HG03575 (cell line): ENCODE results near the gene AGAP1.

Experiments
- ATAC-seq: cut with Tn5 transposase; IDR thresholded peaks from one replicate; pipeline ENCODE4 v1.9.1; 2021; ENCODE audit not compliant: unreplicated experiment, insufficient number of reproducible peaks, low FRiP score; ENCODE audit errors: extremely low read depth

AGAP1 gene

DNA sequence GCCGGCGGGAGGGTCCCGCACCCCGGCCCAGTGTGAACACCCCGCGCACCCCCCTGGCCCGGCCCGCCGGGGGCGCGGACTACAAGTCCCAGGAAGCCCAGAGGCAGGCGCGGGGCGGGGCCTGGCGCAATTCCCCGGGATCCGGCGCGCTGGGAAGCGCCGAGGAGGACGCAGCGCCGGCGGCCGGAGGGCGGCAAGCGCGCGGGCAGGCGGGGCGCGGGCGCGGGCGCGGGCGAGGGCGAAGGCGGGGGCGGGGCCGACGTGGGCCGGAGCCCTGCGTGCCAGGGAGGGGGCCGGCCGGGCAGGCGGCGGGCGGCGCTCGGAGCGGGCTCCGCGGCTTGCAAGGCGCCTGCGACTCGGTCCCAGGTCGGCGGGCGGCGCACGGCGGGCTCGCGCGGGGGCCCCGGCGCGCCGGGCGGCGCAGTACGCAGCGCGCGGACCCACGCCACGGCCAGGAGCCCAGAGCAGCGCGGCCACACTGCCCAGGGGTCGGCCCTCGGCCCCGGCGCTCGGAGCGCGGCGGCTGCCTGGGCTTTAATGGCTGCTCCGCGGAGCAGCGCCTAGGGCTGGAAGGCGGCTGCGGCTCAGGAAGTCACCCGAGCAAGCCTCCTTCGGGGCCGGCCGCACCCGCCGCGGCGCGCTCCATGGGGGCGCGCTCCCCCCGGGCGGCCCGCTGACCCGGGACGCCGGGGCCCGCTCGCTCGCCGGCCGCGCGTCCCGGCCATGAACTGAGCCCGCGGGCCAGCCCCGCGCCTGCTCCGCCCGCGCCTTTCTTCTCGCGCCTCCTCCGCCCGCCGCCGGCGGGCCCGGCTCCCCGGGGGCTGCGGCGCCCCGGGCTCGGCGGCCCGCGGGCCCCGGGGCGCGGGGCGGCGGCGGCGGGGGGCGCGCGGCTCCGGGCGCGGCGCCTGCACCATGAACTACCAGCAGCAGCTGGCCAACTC lies at the start of gene AGAP1:
AGAP1 (plus strand) TSS at position 269 of the 941 bp plus-strand sequence.
- ATAC-seq, result no peak

DNA sequence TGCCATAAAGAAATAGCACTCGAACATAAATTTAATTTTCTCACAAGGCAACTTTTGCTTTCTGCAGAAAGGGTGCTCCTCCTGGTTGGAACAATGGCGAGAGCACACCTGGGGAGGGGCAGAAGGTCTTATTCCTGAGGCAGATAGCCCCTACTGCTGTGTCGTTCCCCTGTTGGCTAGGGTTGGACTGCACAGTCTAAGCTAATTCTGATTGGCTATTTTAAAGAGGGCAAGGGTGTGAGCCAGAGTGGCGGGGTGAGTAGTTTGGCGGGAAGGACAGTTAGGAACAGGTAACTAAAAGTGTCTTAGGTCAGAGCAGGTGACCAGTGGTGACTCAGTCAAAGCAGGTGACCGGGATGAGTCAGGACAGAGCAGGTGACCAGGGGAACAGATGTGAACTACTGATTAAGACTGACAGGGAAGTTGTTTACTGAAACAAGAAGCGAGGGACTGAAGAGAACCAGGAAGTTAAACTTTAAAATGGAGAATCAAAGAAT lies 49.7 kb upstream of the AGAP1 start:
- no peak for ATAC-seq

DNA sequence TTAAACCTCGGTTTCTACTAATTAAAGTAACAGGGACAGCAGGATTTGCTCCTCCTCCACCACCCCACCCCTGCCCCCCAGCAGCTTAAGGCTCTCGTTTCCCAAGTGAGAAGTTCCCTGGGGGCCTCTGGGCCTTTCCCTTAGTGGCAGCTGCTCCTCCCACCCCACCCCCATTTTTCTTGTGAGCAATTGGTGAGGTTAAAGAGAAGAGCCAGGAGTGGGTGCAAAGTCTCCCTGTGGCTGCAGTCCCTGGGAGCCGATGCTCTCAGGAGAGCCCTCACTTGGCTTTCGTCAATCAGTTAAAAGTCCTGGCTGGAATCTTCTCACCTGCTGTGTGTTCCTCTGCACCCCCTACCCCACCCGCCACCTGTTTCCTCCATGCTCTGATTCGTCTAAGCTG lies 48.7 kb upstream of the AGAP1 start:
- ATAC-seq, result no peak

DNA sequence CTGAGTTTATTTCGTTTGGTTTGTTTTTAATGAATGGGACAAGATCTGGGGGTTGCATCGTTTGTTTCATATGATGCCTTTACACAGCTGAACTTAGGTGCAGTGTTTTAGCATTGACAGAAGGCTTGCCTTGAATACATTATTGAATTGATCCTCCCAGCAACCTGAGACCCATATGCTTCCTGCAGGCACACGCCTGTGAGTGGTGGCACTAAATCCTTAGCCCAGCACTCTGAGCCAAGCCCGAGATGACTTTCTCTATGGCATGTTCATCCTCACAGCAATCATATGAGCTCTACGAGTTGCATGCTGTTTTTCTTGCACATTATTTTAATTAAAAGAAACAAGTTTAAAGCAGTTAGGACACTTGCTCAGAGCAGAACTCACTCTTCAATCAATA lies 47.8 kb upstream of the AGAP1 start:
- ATAC-seq, result no peak

DNA sequence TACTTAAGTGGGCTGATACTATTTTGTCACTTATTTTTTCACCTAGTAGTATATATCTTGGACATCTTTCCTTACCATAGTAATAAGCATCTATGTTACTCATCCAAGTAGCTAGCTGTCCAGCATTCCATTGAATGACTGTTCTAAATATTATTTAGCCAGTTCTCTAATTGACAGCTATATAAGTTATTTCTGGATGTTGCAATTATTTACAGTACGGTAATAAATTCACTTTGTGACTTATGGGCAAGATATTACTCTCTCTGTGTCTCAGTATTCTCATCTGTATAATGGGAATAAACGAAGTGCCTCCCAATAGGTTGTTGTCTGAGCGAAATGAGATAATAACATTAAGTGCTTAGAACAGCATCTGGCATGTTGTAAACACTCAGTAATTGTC lies 46.6 kb upstream of the AGAP1 start:
- ATAC-seq, result no peak

DNA sequence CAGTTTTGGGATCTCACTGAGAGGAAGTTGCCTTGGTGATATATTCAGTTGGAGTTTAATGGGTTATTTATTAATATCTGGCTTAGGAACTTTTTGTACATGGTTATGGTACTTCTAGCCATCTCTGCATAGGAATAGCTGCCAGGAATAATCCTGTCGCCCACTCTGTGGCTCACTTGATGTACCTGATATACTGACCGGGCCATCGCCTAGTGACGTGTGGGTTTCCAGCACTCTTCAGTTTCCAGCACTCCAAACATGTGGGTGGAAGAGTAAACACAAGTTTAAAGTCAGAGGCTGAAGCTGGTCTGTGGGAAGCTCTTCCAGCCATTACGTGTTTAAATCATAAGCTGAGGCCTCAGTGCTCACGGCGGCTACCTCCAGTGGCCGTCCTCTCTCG lies 44.3 kb upstream of the AGAP1 start:
- no peak for ATAC-seq

DNA sequence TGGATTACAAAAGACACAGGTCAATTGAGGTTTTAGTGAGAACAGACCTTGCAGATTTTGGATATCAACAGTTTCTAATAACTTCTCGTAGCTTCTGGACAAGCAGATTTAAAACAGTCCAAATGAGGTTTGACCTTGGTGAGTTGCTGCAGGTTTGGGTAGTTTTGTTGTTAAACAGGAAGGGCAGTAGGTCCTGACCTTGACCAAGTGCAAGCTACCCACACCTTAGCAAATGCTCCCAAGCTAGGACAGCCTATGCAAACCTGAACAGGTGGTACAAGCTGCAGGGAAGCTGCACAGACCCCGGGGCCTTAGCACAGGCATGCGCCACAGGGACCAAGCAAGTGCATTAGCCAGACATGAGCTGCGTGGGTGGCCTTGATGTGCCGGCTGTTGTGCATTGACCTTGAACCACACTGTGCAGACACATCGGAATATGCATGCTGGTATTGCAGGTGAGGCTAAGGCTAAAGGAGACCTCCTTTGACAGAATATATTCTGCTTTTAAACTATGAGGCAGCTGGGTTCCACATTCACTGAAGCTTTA lies 40.2 kb upstream of the AGAP1 start:
- ATAC-seq, result no peak

DNA sequence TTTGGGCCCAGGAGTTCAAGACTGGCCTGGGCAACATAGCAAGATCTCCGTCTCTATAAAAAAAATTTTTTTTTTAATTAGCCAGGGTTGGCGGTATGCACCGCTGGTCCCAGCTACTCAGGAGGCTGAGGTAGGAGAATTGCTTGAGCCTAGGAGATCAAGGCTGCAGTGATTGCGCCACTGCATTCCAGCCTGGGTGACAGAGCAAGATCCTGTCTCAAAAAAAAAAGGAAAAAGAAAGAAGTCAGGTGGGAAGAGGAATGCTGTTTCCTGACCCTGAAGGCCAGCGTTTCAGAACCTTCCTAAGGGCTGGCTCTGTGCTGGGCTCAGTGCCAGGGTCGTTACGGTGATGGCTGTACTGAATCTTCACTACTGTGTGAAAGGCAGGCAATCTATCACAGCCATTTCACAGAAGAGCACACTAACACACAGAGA lies 35.0 kb upstream of the AGAP1 start:
- no peak for ATAC-seq

DNA sequence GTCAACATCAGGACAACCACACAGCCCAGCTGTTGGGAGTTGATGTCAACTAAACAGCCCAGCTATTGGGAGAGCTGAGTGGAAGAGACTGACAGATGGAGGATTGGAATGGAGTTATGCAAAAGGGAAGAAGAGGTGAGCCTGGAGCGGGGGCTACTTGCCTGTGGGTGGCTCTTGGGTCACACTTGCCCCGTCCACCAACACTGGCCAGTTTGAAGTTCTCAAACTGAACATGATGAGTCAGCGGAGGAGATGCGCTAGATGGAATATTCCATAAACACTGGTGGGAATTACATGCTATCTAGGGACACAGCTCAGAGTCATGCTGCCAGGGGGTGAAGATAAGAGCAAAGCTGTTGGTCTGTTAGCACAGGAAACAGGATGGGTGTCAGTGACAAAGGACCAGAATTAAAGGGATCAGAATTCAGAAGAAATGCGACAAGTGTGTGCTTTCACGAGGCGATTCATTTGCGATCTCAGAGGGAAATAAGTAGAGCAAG lies 33.2 kb upstream of the AGAP1 start:
- no peak for ATAC-seq

DNA sequence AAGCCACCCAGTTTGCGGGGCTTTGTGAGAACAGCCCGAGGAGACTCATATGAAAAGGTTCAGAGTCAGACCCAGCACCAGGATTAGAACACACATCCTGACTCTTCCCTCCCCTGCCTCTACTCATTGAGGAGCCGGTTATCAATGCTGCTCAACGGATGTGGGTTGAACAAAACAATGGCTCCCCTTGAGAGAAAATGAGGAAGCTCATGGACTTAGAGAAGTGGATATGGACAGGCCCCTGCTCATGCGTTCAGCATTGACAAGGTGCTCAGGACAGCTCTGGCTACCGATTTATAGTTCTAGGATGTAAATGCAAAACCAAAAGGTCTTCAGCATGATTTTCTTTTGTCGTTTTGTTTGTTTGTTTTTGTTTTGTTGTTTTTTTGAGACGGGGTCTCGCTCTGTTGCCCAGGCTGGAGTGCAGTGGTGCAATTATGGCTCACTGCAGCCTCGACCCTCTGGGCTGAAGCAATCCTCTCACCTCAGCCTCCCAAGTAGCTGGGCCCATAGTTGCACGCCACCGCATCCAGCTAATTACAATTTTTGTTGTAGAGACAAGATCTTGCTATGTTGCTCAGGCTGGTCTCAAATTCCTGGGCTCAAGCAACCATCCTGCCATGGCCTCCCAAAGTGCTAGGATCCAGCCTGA lies 32.0 kb upstream of the AGAP1 start:
- ATAC-seq, result no peak

DNA sequence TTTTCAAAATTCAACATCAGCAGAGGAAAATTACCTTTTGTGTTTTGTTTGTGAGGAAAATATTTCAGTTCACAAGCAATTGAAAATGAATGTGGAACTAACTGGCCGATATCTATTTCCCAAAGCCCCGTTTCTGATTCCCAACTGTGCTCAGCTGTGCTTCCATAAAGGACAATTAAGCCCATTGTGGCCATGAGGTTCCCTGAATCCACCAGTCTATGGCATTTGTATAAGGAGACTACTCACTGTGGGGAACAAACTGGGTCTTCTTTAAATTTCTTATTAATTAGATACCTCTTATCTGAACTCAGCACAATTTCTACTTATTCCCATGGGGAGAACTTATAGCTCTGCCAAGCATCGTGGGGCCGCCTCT lies 31.4 kb upstream of the AGAP1 start:
- ATAC-seq, result no peak

DNA sequence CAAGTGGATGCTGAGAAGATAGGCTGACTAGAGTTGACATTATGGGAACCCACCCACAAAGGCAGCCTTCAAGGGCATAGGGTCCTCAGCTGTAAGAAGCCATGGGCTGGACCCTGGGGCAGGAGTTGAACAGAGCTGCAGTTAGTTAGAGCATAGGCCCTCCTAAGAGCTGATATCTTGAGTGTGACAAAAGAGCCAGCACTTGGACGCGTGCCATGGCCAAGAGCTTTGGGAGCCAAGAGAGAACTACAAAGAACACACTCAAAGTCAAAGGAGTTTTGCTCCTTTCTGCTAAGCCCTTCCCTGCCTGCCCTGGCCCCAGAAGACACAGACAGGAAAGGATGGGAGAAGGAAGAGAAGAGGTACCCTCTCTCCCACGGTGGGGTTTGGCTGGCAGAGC lies 29.9 kb upstream of the AGAP1 start:
- no peak for ATAC-seq

DNA sequence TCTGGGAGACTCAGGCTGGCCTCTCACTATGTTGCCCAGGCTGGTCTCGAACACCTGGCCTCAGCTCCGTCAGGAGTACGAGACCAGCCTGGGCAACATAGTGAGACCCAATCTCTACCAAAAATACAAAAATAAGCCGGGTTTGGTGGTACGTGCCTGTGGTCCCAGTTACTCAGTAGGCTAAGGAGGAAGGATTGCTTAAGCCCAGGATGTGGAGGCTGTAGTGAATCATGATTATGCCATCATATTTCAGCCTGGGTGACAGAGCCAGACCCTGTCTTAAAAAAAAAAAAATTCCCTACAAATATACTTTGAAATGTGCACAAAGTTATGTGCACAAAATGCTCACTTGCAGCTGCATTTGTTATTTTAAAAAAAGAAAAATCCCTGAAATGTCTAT lies 26.3 kb upstream of the AGAP1 start:
- no peak for ATAC-seq

DNA sequence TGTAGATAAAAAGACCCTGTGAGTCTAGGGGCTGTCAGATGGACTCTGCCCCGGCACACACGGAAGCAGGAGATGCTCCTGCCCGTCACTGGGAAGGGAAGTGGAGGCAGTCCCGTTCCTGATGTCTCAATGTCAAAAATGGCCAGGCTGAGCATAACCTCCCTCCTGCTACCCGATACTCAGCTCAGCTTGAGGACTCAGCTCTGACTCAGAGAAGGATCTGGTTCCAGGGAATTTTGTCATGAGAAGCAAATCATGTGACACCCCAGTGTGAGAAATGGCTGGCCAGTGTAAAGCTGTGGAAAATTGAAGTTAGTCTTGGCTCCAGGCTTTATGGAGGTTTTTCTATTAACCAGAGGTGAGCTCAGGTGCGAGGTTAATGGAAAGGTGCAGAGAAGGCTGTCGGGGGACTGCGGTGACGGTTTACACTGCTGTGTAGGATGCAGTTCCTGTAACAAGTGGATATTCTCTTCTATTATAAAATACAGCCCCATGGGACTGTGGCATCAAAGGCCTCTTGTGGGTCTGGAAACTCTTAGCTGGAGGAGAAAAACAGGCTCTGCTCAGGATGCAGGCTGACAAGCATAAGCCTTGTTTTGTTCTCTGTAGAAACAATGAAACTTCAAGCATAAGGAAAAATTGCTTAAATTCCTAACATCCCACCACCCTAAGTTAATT lies 24.7 kb upstream of the AGAP1 start:
- no peak for ATAC-seq

DNA sequence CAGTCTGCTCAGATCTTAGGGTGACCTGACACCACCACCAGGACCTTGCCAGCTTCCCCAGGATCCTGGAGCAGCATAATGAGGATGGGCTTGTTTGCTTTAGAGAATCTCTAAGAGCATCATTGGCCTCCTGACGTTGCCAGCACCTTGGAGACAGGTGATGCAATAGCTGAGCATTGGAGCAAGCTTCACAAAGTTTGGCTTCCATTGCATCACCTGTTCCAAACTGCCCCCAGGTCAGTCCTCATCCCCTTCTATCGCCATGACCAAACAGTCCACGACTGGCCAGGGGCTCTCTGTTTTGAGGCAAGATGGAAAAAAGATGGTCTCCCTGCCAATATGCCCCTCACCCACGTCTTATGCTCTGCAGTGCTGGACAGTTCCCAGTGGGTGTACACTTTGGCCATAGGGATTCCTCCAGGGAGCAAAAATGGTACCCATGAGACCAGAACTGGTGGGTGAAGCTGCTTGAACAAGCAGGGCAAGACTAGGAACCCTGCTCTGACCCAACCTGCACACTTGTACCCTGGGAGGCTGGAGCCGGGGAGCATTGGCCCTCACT lies 22.6 kb upstream of the AGAP1 start:
- no peak for ATAC-seq

DNA sequence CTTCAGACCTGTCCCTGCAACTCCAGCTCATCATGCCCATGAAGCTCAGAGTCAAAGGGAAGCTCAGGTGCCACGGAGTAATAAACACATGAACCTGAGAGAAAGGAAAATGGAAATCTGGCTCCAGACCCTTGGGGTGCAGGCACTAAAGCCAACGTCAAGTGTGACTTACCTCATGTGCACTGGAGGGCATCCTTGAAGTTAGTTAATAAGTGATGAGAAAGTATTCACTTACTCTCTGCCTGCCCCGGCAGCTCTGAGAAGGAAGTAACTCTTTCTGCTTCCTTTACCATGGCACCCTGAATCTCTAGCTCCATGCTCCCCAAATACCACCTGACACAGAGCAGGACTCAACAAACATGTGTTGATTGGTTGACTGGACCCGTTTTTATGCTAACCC lies 21.4 kb upstream of the AGAP1 start:
- no peak for ATAC-seq

DNA sequence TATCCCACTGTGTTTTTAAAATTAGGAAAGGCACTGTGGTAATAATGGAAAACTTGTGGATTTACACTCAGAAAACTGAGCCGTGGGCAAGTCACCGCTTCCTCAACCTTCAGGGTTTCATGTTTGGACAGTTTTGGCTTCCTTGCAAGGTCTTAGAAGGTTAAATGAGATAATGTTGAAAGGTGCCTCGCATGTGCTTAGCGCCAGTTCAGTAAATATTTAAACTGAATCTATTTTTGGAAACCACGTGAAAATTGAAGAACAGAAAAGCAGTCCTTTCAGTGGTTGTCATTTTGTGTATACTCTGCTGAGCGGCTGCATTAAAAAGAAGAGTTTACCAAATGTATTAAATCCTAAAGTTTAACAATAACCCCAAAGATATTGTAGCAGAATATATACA lies 15.2 kb upstream of the AGAP1 start:
- no peak for ATAC-seq

DNA sequence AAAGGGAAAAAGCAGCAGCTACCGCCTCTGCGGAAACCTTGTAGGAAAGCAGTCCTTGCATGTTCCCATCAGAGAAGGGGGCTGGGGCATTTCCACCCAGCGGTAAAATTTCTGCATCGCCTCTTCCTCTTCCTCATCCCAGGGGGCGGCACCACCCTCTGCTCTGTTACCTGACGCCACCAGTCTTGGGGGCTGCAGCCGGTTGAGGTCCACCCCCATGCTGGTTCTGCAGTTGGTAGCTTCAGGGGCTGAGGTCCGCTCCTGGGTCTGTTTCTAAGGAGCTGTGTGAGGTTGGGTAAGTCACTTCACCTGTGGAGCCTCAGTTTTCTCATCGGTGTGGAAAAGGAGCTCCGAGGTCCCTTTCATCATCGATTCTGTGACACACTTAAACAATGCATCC lies 14.2 kb upstream of the AGAP1 start:
- no peak for ATAC-seq

DNA sequence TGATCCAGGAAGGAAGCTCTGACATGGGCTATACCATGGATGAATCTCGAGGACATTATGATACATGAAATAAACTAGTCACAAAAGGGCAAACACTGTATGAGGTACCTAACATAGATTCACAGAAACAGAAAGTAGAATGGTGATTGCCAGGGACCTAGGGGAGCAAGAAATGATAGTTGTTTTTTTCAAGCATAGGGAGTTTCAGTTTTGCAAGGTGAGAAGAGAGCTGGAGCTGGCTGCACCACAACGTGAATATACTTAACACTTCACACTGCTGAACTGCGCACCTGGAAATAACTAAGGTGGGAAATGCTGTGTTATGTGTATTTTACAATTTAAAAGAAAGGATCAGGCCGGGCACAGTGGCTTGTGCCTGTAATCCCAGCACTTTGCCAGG lies 13.2 kb upstream of the AGAP1 start:
- no peak for ATAC-seq
